Activated T-cell treated with anti-CD3 and anti-CD28 coated beads, Interleukin-2, amount 50 U/mL, for 4 hours (primary cell): ENCODE measurements around the gene PQBP1. TPM values are rescaled to one million over a fixed set of nuclear protein-coding genes. Genes with fewer than 3 reads are reported as not detected.
A peak's percentile ranks its signal among the peaks of the same experiment; 100 is the strongest.

Experiments used
- ATAC-seq, 2 donors: fragments of 200-7000 bp; cut with Tn5 transposase; one replicate each; pipeline ENCODE4 v1.10.0; 2021
- DNase-seq: peaks from one replicate; pipeline ENCODE4 v3.0.0-alpha.2; 2020
- H3K27me3 Mint-ChIP-seq: one replicate; pipeline ENCODE4 v1.8.0; 2021; ENCODE audit warnings: low read depth, mixed read lengths
- H3K36me3 Mint-ChIP-seq: one replicate; pipeline ENCODE4 v1.8.0; 2022; ENCODE audit warnings: mixed read lengths; ENCODE audit not compliant: insufficient read depth
- H3K4me1 Mint-ChIP-seq: one replicate; pipeline ENCODE4 v1.8.0; 2021; ENCODE audit warnings: low read depth, mixed read lengths
- H3K4me3 Mint-ChIP-seq: one replicate; pipeline ENCODE4 v1.8.0; 2021; ENCODE audit warnings: mild to moderate bottlenecking, moderate library complexity, mixed read lengths
- H3K9me3 Mint-ChIP-seq: one replicate; pipeline ENCODE4 v1.8.0; 2021; ENCODE audit warnings: mixed read lengths
- total RNA-seq, 3 donors: library from RNA; stranded (reverse); gene quantifications; one replicate each; pipeline ENCODE4 v1.2.1, GENCODE V29; 2021

Gene PQBP1
- total RNA-seq, 3 donors from 2014 or later, result 130 to 147 (median 139) TPM

- DNase-seq (no peak), ATAC-seq (no peak)
- H3K4me1 Mint-ChIP-seq, result peaks cover 28% of the 10 kb centered on the region
- no peak overlapping the region for H3K4me3 Mint-ChIP-seq
- peaks cover 12% of the 10 kb centered on the region for H3K36me3 Mint-ChIP-seq
- no peaks in the 10 kb centered on the region for H3K27me3 Mint-ChIP-seq
- H3K9me3 Mint-ChIP-seq, result no peaks in the 10 kb centered on the region
Observed at GRCh38 chrX:48927123-48927522, 29.4 kb downstream of the PQBP1 start.

GRCh38 chrX:48927736-48928382, 30.1 kb downstream of the PQBP1 start:
- Mint-ChIP-seq H3K36me3 (peaks cover 13% of the 10 kb centered on the region), H3K27me3 (no peaks in the 10 kb centered on the region), H3K4me1 (peaks cover 23% of the 10 kb centered on the region), H3K9me3 (no peaks in the 10 kb centered on the region), H3K4me3 (no peak overlapping the region)
- ATAC-seq (no peak), DNase-seq (no peak)

GRCh38 chrX:48933757-48934156, 36.0 kb downstream of the PQBP1 start:
- Mint-ChIP-seq H3K9me3 (no peaks in the 10 kb centered on the region), H3K4me1 (peaks cover 56% of the 10 kb centered on the region)

DNA sequence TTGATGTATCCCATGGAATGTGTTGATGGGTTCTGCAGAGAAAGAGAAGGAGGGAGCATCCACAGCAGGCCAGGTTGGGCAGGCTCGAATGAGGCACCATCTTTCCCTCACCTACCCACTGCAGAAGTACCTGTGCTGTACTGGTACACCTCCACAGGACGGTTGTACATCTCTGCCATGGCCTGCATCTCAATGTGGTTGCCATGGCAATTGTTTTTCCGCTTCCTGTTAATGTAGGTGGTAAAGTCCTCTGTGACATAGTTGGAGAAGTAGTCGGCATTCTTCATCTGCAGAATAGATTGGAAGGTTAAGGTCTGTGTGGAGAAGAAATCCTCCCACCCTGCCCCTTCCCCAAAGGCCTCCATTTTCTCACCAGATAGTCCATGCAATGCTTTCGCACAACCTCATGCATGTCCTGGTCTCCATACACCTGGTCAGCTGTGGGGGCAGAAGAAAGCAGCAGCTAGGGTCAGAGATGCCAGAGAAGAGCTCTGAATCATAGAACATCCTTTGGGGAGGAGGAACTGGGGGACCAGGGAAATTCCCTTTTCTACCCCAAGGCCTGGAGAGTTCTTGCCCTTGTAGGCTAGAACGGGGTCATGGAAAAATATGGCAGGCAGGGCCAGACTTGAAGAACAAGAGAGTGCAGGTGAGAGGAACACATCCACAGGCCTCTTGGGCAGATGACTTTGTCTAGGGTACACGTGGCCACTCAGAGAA, 37.0 kb downstream of the PQBP1 start:
- Mint-ChIP-seq H3K36me3 (peaks cover 26% of the 10 kb centered on the region), H3K9me3 (no peaks in the 10 kb centered on the region), H3K27me3 (no peaks in the 10 kb centered on the region), H3K4me3 (no peak overlapping the region), H3K4me1 (peaks cover 65% of the 10 kb centered on the region)
- ATAC-seq (no peak), DNase-seq (no peak)

More at GRCh38 chrX:48933757-48934156, 36.0 kb downstream of the PQBP1 start:
- Mint-ChIP-seq H3K4me3 (peak overlapping the region; percentile 48), H3K27me3 (no peaks in the 10 kb centered on the region), H3K36me3 (peaks cover 26% of the 10 kb centered on the region)
- ATAC-seq (peak; percentile 9 to 16), DNase-seq (no peak)

GRCh38 chrX:48935301-48935670, 37.6 kb downstream of the PQBP1 start:
- ATAC-seq (no peak), DNase-seq (no peak)
- Mint-ChIP-seq H3K9me3 (no peaks in the 10 kb centered on the region), H3K27me3 (no peaks in the 10 kb centered on the region), H3K36me3 (peaks cover 23% of the 10 kb centered on the region), H3K4me1 (peaks cover 71% of the 10 kb centered on the region), H3K4me3 (peak overlapping the region; percentile 21)

- no peak for ATAC-seq
- Mint-ChIP-seq H3K9me3 (no peaks in the 10 kb centered on the region), H3K36me3 (peaks cover 24% of the 10 kb centered on the region), H3K27me3 (no peaks in the 10 kb centered on the region), H3K4me1 (peaks cover 78% of the 10 kb centered on the region), H3K4me3 (peak overlapping the region; percentile 82)
- DNase-seq, result no peak
Observed at GRCh38 chrX:48936429-48937053, 38.8 kb downstream of the PQBP1 start.

DNA sequence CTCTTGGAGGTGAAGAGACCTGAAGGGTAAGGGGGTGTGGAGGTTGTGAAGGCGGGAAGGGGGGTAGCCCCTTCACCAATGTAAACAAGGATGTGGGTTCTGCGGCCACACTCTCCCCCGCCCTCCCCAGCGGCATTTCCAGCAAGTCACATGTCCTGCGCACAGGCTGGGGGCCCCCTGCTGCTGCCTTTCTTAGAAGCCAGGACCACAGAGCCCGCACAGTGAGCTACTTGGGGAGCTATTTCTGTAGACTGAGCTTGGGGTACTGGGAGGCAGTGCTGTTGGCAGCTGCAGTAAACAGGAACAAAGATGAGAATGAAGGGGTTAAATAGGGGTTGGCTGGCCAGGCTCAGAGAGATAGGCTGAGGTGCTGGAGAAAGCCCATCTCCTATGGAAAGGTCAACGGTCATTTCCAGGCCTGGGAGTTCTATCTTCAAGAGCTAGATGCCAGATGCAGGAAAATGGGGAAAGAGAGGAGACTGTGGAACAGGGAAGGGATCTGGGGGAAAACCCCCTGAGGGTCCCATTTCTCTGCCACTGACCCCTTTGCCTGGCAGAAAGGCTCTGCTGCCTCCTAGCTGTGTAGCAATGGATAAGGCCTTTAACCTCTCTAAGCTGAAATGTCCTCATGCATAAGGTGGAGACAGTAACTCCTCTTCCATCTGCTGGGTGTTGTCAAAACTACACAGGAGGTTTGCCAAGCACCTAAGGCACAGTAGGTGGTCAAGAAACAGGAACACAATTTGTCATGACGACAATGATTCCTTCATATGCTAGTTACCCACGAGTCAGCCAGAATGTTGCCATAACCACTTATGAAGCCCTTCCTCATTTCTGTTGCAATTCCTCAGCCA, 39.6 kb downstream of the PQBP1 start:
- Mint-ChIP-seq H3K36me3 (peaks cover 28% of the 10 kb centered on the region), H3K4me1 (peaks cover 85% of the 10 kb centered on the region), H3K9me3 (no peaks in the 10 kb centered on the region), H3K27me3 (no peaks in the 10 kb centered on the region), H3K4me3 (peak overlapping the region; percentile 82)
- peak; percentile 68 to 72 for ATAC-seq
- peak; percentile 85 for DNase-seq

DNA sequence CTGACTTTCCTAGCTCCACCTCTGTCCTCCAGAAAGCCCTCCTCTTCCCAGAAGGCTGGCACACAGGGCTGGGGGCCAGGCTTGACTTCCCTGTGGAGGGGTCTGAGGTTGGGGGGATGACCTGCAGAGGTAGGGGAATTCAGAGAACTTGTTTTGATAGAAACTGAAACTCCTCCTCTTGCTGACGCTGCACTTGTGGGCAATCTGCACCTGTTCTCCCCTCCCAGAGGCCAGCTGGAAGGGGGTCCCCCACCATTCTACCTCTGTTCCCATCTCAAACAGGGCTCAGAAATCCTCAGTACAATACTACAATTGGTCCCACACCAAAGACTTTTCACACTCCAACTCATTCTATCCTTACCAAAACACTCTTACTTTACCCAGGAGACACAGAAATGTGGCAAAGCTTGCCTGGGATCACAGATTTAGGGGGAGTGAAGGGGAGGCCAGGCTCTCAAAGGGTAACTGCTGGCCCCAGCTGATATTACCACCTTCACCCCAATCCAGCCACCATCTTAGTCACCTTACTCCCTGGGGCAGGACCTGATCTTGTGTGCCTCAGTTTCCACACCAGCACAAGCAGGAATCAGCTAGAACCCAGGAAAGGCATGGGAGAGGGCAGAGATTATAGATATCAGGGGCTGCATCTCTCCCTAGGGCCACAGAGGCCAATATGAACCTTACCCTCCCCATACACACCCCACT, 41.1 kb downstream of the PQBP1 start:
- peak; percentile 52 to 55 for ATAC-seq
- Mint-ChIP-seq H3K4me1 (peaks cover 93% of the 10 kb centered on the region), H3K27me3 (no peaks in the 10 kb centered on the region), H3K4me3 (peak overlapping the region; percentile 82), H3K9me3 (no peaks in the 10 kb centered on the region), H3K36me3 (peaks cover 27% of the 10 kb centered on the region)
- DNase-seq, result peak; percentile 54

DNA sequence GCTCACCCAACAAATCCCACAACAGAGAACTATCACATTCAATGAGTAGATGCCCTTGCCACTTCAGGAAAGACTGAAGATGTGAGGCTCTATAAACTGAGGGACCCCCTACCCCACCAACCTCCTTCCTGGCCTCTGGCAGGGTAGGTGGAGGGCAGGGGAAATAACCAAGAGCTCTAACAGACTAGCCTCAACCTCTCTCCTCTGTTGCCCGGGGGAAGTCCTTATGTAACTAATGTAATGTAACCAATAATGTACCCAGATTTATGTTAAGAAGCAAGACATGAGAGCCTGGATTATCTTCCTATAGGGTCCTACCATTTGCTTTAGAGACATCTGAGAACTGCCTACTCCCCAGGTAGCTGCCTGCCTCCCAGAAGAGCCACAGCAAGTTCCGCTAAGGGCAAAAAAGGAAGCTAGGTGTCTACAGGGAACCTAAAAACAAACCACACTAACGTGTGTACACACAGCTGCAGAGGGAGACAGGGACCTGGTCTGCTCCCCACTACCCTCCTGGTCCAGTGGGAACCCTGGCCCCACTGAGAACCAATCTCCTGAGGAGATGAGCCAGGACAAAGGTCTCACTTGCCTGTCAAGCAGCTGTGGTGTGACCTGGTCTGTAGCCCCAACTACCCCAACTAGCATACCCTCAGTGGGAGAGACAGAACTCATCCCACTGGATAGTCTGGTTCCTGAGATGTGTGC, 41.9 kb downstream of the PQBP1 start:
- no peak for ATAC-seq

DNA sequence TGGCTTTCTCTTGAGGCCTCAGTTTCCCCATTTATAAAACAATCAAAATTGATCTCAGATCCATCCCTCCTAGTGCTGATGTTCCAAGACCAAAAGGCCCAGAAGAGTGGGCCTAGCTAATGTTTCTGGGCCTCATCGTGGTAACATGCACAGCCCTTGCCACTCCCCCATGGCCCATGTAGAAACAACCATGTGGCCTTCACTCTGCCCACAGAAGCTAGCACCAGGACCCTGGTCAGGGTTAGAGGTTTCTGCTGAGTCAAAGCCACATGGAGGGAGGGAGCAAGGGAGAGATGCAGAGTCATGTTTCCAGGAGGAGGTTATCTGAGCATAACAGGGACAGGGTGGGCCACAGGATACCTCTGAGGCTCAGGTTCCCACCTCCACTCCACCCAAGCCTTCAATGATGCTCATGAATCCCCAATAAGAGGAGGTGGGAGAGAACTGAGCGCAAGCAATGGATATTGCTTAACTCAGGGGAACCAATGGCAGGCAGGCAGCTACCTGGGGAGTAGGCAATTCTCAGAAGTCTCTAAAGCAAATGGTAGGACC, 42.8 kb downstream of the PQBP1 start:
- no peak overlapping the region for H3K4me3 Mint-ChIP-seq
- H3K36me3 Mint-ChIP-seq, result peaks cover 14% of the 10 kb centered on the region
- no peaks in the 10 kb centered on the region for H3K27me3 Mint-ChIP-seq
- H3K9me3 Mint-ChIP-seq, result no peaks in the 10 kb centered on the region
- peaks cover 84% of the 10 kb centered on the region for H3K4me1 Mint-ChIP-seq
- no peak for ATAC-seq
- no peak for DNase-seq

More for the DNA sequence above, 41.9 kb downstream of the PQBP1 start:
- H3K9me3 Mint-ChIP-seq, result no peaks in the 10 kb centered on the region
- H3K27me3 Mint-ChIP-seq, result no peaks in the 10 kb centered on the region
- peaks cover 21% of the 10 kb centered on the region for H3K36me3 Mint-ChIP-seq
- no peak for DNase-seq
- peak overlapping the region; percentile 60 for H3K4me3 Mint-ChIP-seq
- peaks cover 92% of the 10 kb centered on the region for H3K4me1 Mint-ChIP-seq

- Mint-ChIP-seq H3K9me3 (no peaks in the 10 kb centered on the region), H3K4me3 (peak overlapping the region; percentile 55), H3K36me3 (peaks cover 11% of the 10 kb centered on the region), H3K4me1 (peaks cover 75% of the 10 kb centered on the region), H3K27me3 (no peaks in the 10 kb centered on the region)
- DNase-seq, result no peak
- ATAC-seq, result no peak
Observed at GRCh38 chrX:48942895-48943294, 45.2 kb downstream of the PQBP1 start.

DNA sequence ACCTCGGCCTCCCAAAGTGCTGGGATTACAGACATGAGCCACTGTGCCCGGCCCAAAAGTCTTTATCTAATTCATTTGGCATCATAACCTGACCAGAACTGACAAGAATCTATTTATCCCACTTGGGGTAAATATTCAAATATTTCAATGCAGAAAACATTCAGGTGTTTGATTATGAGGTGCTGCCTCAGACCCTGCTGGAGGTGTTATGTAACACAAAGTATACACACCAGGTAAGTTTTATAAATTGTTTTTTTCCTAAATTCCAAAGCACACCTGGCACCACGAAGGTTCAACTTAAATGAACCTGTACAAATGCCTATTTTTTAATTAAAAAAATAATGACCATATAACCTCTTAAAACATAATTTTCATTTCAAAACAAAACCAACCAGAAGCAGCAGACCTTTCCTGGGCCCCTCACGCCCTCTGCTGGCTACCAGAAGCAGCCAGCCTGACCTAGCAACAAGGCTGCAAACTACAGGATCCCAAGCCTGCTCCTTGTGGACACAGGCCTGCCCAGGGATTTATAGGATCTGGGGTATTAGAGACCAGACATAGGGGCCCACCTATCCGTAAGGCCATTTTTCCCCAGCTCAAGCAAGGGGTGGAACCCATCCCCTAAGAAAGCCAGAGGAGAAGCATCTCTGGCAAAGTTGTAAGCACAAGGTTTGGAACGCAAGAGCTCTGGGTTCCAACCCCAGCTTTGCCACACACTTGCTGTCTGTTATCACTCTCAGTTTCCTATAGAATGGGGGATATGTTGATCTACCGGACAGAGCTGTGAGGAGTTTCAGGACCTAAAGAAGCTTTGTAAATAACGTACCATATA, 48.0 kb downstream of the PQBP1 start:
- H3K36me3 Mint-ChIP-seq, result peaks cover 11% of the 10 kb centered on the region
- no peaks in the 10 kb centered on the region for H3K27me3 Mint-ChIP-seq
- peaks cover 50% of the 10 kb centered on the region for H3K4me1 Mint-ChIP-seq
- no peaks in the 10 kb centered on the region for H3K9me3 Mint-ChIP-seq
- peak in 1 of 2 donors; percentile 49 for ATAC-seq
- no peak overlapping the region for H3K4me3 Mint-ChIP-seq
- DNase-seq, result peak; percentile 50
